H4 (cell line): Measurements from ENCODE around the gene SAP130. TPM values are rescaled to one million over a fixed set of nuclear protein-coding genes. Genes with fewer than 3 reads are reported as not detected.

Experiments used
- DNase-seq: peaks from one replicate; pipeline ENCODE4 v3.0.0-alpha.2; 2015; ENCODE audit warnings: low spot score
- total RNA-seq: library from RNA; depleted of rRNA; stranded (reverse); fragments of >200 nt; shearing (Covaris generic); gene quantifications from 2 replicates; pipeline ENCODE4 v1.2.3, GENCODE V29; 2014; rRNA removed

SAP130 gene
- 15.5 and 16.5 TPM in 2 replicates for total RNA-seq

GRCh38 chr2:128027801-128028667, at the start of gene SAP130:
SAP130 (minus strand) TSS chr2:128028059; CDS start chr2:128026292, 1,767 bp downstream.
- DNase-seq: peak; percentile 91

GRCh38 chr2:128076461-128077106, 48.7 kb upstream of the SAP130 start:
- DNase-seq: no peak

- DNase-seq: no peak
These were observed 45.4 kb upstream of the SAP130 start for GRCh38 chr2:128073278-128073677.

GRCh38 chr2:128069769-128070168, 41.9 kb upstream of the SAP130 start:
- peak; percentile 68 for DNase-seq

- no peak for DNase-seq
These were observed 36.5 kb upstream of the SAP130 start for GRCh38 chr2:128064353-128064752.

GRCh38 chr2:128062571-128062970, 34.7 kb upstream of the SAP130 start:
- DNase-seq: no peak

- no peak for DNase-seq
These were observed 30.3 kb upstream of the SAP130 start for GRCh38 chr2:128058114-128058513.

- no peak for DNase-seq
These were observed 29.5 kb upstream of the SAP130 start for GRCh38 chr2:128057334-128057733.

GRCh38 chr2:128054104-128054885, 26.4 kb upstream of the SAP130 start:
- DNase-seq: no peak

GRCh38 chr2:128053331-128053730, 25.5 kb upstream of the SAP130 start:
- no peak for DNase-seq

GRCh38 chr2:128043041-128043440, 15.2 kb upstream of the SAP130 start:
- DNase-seq: no peak

GRCh38 chr2:128041561-128041960, 13.7 kb upstream of the SAP130 start:
- no peak for DNase-seq

GRCh38 chr2:128040166-128040771, 12.4 kb upstream of the SAP130 start:
- no peak for DNase-seq

- DNase-seq: no peak
These were observed 11.7 kb upstream of the SAP130 start for GRCh38 chr2:128039535-128039934.

- no peak for DNase-seq
These were observed 10.6 kb upstream of the SAP130 start for GRCh38 chr2:128038411-128038810.

- DNase-seq: no peak
These were observed 9.8 kb upstream of the SAP130 start for GRCh38 chr2:128037649-128038048.

GRCh38 chr2:128036748-128037607, 9.1 kb upstream of the SAP130 start:
- no peak for DNase-seq

GRCh38 chr2:128032092-128032491, 4.2 kb upstream of the SAP130 start:
- no peak for DNase-seq

- no peak for DNase-seq
These were observed 802 bp upstream of the SAP130 start for GRCh38 chr2:128028668-128029054.

GRCh38 chr2:128027278-128027800, 520 bp downstream of the SAP130 start:
- peak; percentile 95 for DNase-seq
